ENCODE results near the gene BECN2.

BECN2 gene

DNA sequence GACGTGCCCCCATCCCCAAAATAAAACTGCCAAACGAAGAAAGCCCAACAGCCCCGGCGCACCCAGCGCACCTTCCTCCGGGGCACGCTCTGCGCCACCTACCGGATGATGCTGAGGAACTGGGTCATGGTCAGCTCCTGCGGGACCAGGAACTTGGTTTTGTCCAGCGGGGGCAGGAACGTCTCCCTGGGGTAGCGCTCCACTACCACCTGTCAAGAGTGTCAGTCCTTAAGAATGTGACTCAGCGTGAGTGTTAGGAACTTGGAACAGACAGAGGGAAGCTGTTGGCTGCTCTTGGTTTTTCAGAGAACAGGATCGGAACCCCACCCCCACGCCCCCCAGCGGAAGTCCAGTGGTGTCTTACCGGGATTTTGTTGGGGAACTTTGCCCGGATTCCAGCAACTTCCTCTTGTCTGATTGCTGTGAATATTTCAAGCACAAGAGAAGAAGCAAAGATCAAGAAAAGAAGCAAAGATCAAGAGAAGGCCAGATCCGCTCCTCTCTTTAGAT, 40.9 kb downstream of the BECN2 start:
- DNase-seq (ENCODE audit: low spot score), result peak; percentile 63
- TF ChIP-seq, protein P1, sequence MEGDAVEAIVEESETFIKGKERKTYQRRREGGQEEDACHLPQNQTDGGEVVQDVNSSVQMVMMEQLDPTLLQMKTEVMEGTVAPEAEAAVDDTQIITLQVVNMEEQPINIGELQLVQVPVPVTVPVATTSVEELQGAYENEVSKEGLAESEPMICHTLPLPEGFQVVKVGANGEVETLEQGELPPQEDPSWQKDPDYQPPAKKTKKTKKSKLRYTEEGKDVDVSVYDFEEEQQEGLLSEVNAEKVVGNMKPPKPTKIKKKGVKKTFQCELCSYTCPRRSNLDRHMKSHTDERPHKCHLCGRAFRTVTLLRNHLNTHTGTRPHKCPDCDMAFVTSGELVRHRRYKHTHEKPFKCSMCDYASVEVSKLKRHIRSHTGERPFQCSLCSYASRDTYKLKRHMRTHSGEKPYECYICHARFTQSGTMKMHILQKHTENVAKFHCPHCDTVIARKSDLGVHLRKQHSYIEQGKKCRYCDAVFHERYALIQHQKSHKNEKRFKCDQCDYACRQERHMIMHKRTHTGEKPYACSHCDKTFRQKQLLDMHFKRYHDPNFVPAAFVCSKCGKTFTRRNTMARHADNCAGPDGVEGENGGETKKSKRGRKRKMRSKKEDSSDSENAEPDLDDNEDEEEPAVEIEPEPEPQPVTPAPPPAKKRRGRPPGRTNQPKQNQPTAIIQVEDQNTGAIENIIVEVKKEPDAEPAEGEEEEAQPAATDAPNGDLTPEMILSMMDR (IDR thresholded peaks at IDR 0.05; ENCODE audit: extremely low read depth, missing control alignments), result peak; percentile 63

DNA sequence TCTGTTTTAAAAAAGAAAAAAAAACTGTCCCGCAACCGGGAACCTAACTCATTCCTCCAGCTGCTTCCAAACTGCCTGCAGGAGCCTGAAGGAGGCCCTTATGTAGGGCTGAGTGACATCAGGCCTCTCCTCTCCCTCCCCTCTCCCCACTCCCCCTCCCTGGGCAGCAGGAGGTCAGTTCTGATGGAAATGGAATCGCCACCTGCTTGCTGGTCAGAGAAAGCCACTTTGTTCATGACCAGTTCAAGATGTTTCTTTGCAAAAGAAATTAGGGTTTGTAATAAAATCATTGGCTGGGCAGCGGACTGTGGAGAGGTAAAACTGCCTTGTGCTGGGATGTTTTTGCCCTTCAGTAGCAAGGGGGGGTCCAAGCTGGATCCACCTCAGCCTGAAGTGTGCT, 41.5 kb downstream of the BECN2 start, which contains the start of gene MAP1LC3C:
Gene MAP1LC3C (minus strand): TSS at position 73 of the 400 bp plus-strand sequence. CDS start 90 bp downstream, outside the sequence.
- TF ChIP-seq, protein P1 (IDR thresholded peaks at IDR 0.05; ENCODE audit: extremely low read depth, missing control alignments), result no peak
- DNase-seq (ENCODE audit: low spot score), result no peak

DNA sequence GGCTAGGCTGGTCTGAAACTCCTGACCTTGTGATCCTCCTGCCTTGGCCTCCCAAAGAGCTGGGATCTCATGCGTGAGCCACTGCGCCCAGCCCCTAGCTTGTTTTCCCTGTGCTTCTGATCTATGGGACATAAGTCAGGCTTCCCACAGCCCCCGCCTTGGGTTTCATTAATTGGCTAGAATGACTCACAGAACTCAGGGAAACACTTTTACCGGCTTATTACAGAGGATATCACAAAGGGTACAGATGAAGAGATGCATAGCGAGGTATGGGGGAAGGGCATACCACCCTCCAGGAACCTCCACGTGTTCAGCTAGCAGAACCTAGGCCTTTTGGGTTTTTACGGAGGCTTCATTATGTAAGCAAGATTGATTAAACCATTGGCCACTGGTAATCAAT, 42.9 kb downstream of the BECN2 start:
- DNase-seq (ENCODE audit: low spot score), result no peak
- TF ChIP-seq, protein P1 (IDR thresholded peaks at IDR 0.05; ENCODE audit: extremely low read depth, missing control alignments), result no peak

DNA sequence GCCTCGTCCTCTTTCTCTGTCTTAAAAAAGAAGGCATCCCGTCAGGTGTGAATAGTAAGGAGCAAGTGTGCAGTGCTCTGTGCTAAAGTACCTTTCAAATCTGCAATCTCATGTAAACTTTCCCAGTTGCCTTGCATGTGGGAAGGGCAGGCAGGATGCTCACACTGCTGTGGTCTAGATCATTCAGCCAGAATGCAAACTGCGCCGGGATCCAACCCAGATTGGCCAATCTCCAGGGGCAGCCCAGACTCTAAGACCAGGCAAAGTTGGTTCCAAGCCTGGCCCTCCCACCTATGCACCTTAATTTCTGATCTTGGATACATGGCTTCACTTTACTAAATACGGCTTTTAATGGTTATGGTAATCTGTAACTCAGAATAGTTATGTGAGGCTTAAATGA, 44.5 kb downstream of the BECN2 start:
- DNase-seq (ENCODE audit: low spot score), result no peak
- TF ChIP-seq, protein P1 (IDR thresholded peaks at IDR 0.05; ENCODE audit: extremely low read depth, missing control alignments), result no peak

DNA sequence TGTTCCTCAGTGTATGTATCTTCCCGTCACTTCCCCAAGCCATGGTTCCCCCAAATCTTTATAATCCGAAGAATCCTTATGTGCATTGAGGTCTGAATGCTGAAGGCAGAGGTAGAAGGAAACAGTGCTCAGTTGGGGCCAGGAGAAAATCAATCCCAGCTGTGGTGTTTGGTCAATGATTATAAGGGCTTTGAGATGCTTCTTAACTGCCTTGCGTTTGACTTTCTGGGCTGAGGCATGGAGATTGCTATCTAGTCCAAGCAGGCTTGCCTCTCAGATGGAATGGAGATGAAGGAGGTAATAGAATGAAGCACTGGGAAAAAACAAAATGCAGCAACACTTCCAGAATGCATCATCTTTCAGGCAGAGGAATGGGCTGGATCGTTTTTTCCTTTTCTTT, 44.9 kb downstream of the BECN2 start:
- TF ChIP-seq, protein P1 (IDR thresholded peaks at IDR 0.05; ENCODE audit: extremely low read depth, missing control alignments), result no peak

DNA sequence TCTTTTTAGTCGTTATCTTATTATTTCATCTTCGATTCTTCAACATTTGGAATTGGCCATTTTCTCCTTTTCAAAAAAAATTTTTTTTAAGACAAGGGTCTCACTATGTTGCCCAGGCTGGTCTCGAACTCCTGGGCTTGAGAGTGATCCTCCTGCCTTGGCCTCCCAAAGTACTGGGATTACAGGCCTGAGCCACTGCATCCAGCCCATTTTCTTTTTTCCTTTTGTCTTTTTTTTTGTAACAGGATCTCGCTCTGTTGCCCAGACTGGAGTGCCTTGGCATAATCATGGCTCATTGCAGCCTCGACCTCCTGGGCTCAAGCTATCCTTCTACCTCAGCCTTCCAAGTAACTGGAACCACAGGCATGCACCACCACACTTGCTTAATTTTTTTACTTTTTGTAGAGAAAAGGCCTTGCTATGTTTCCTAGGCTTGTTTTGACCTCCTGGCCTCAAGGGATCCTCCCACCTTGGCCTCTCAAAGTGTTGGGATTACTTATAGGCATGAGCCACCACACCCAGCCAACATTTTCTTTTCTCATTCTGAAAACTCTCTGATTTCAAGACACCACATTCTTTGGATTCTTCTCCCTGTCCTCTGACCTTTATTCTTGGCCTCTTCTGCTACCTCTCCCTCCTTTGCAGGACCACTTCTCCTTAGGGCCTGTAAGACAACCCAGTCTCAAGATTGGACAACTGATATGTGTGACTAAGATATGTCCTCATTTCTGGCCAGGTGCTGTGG, 47.4 kb downstream of the BECN2 start:
- DNase-seq (ENCODE audit: low spot score), result no peak
- TF ChIP-seq, protein P1 (IDR thresholded peaks at IDR 0.05; ENCODE audit: extremely low read depth, missing control alignments), result no peak

More for the DNA sequence above, 44.9 kb downstream of the BECN2 start:
- no peak for DNase-seq (ENCODE audit: low spot score)

DNA sequence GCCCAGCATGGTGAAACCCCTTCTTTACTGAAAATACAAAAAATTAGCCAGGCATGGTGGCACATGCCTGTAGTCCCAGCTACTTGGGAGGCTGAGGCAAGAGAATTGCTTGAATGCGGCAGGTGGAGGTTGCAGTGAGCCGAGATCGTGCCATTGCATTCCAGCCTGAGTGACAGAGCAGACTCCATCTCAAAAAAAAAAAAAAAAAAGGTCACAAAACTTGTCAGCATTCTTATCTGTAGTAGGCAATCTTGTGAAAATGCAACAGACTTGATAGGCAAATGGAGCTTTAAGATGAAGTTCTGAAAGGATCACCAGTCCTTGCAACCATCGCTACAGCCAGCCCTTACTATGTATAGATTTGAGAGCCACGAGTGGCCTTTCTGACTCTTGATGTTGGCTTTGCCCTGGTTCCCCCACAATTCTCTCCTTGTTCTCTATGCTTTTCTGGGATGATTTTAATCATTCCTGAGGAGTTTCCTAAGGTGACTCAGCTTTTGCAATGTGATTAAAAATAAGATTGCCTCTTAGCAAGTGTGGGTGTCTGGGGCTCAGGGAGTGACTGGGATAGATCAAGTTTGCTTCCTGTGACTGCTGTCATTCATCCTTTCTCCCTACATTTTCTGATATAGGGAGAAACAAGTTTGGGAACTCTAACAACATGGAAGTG, 48.4 kb downstream of the BECN2 start:
- TF ChIP-seq, protein P1 (IDR thresholded peaks at IDR 0.05; ENCODE audit: extremely low read depth, missing control alignments), result no peak
- no peak for DNase-seq (ENCODE audit: low spot score)

All from GM20000 (cell line).